ENCODE results near the gene ADARB2.

GRCh38 chr10:1183701-1184100, 553.6 kb downstream of the ADARB2 start:
- TF ChIP-seq CTCF (IDR thresholded peaks at IDR 0.05), result no peak
- no peak for TF ChIP-seq ZFX (IDR thresholded peaks at IDR 0.05; ENCODE audit: borderline replicate concordance)
